Caco-2 (cell line): ENCODE results near the gene PRX. TPM values are rescaled to one million over a fixed set of nuclear protein-coding genes. Genes with fewer than 3 reads are reported as not detected.

Experiments used
- BruUV-seq: library from RNA; stranded (reverse); fragments of 400-500 nt; replicated peaks from 2 replicates; lab custom pipeline; 2021; lab: Mats Ljungman, UMichigan
- CTCF ChIA-PET: fragments of 300-600 bp; sonication (Branson Sonifier 250); formaldehyde crosslinking; loops from one replicate; lab custom pipeline; 2022; ENCODE audit warnings: antibody characterized with exemption; lab: Charles Lee
- POLR2A ChIA-PET: fragments of 300-600 bp; sonication (Branson Sonifier 250); formaldehyde crosslinking; loops from one replicate; lab custom pipeline; 2022; ENCODE audit warnings: antibody characterized with exemption; lab: Charles Lee
- DNase-seq, 2 experiments: peaks; one replicate each; pipeline versions ENCODE4 v3.0.0 to v3.0.0-alpha.2; 2020 to 2022
- H3K27me3 ChIP-seq: replicated peaks from 2 replicates; pipeline ENCODE4 v1.6.0; 2011; ENCODE audit warnings: low read length; ENCODE audit not compliant: control insufficient read depth, insufficient read depth
- H3K36me3 ChIP-seq: 2 replicates; pipeline ENCODE4 v1.5.1; 2011; ENCODE audit warnings: low read length; ENCODE audit not compliant: control insufficient read depth, insufficient read depth
- H3K4me1 ChIP-seq: fragments of 250-450 bp; sonication (Bioruptor Pico); 2 replicates; pipeline ENCODE4 v1.5.1; 2020; ENCODE audit warnings: mild to moderate bottlenecking
- H3K4me3 ChIP-seq: 2 replicates; pipeline ENCODE4 v1.5.1; 2011; ENCODE audit warnings: low read depth, mild to moderate bottlenecking, control low read depth, low read length
- H3K9me3 ChIP-seq: fragments of 250-450 bp; sonication (Bioruptor Pico); 2 replicates; pipeline ENCODE4 v1.5.1; 2020; ENCODE audit warnings: mild to moderate bottlenecking, moderate library complexity
- H3K27ac Mint-ChIP-seq: one replicate; pipeline ENCODE4 v1.8.0; 2022; ENCODE audit warnings: mixed read lengths; ENCODE audit not compliant: unreplicated experiment
- H3K27me3 Mint-ChIP-seq: one replicate; pipeline ENCODE4 v1.8.0; 2022; ENCODE audit warnings: mixed read lengths; ENCODE audit not compliant: insufficient read depth, unreplicated experiment
- H3K36me3 Mint-ChIP-seq: one replicate; pipeline ENCODE4 v1.8.0; 2022; ENCODE audit warnings: mild to moderate bottlenecking, mixed read lengths; ENCODE audit not compliant: insufficient read depth, unreplicated experiment
- H3K4me1 Mint-ChIP-seq: one replicate; pipeline ENCODE4 v1.8.0; 2022; ENCODE audit warnings: low read depth, mixed read lengths; ENCODE audit not compliant: unreplicated experiment
- H3K4me3 Mint-ChIP-seq: one replicate; pipeline ENCODE4 v1.8.0; 2022; ENCODE audit warnings: mild to moderate bottlenecking, moderate library complexity, mixed read lengths; ENCODE audit not compliant: unreplicated experiment
- H3K9me3 Mint-ChIP-seq: one replicate; pipeline ENCODE4 v1.8.0; 2022; ENCODE audit warnings: mixed read lengths; ENCODE audit not compliant: unreplicated experiment
- intact Hi-C: fragments of 100-400 bp; cut with micrococcal nuclease; formaldehyde crosslinking; loops from one replicate; pipeline ENCODE4 v1.10.0; 2022; ENCODE audit not compliant: unreplicated experiment
- total RNA-seq: library from RNA; stranded (reverse); gene quantifications from 2 replicates; pipeline ENCODE4 v1.2.3, GENCODE V29; 2022
- TF ChIP-seq, protein P1 (sequence below), 2 experiments: fragments of 200-600 bp in 1 of 2; IDR thresholded peaks; 1 replicate in 1 of 2; 2 replicates in 1 of 2; pipeline versions ENCODE4 v1.5.1 to v1.8.0; 2011 to 2022; ENCODE audit warnings: antibody characterized with exemption in 1 of 2, control low read depth in 1 of 2, inconsistent platforms in 1 of 2, low read depth in 1 of 2, low read length in 1 of 2, mild to moderate bottlenecking in 1 of 2, moderate library complexity in 1 of 2; ENCODE audit not compliant: insufficient read depth in 1 of 2, severe bottlenecking in 1 of 2, unreplicated experiment in 1 of 2

The PRX gene
- total RNA-seq, 1 experiment from 2014 or later = 2.5 TPM

GRCh38 chr19:40423938-40424337 lies 10.8 kb upstream of the PRX start:
- ChIA-PET POLR2A (interaction anchor here (0.6 to 1.0 kb wide), 2 partner anchors 19 to 185 kb away, joined by 3 to 4 read pairs; no protein-coding TSS in a partner anchor), CTCF (interaction anchor here (1.0 kb wide), 1 partner anchor 19 kb away, joined by 5 read pairs; no protein-coding TSS in a partner anchor)
- Mint-ChIP-seq H3K27me3 (no peaks in the 10 kb centered on the region), H3K27ac (peak overlapping the region; percentile 90), H3K36me3 (peaks cover 25% of the 10 kb centered on the region), H3K9me3 (no peaks in the 10 kb centered on the region), H3K4me1 (peaks cover 8% of the 10 kb centered on the region), H3K4me3 (peak overlapping the region; percentile 93)
- Histone ChIP-seq H3K27me3 (no peaks in the 10 kb centered on the region), H3K36me3 (no peaks in the 10 kb centered on the region; the same call in 1 of the 2 replicates), H3K9me3 (no peaks in the 10 kb centered on the region), H3K4me1 (no peaks in the 10 kb centered on the region), H3K4me3 (0 out of 2 replicates have a peak overlapping the region, but pooled peaks have one; percentile 13)
- no peak for DNase-seq
- TF ChIP-seq, protein P1, sequence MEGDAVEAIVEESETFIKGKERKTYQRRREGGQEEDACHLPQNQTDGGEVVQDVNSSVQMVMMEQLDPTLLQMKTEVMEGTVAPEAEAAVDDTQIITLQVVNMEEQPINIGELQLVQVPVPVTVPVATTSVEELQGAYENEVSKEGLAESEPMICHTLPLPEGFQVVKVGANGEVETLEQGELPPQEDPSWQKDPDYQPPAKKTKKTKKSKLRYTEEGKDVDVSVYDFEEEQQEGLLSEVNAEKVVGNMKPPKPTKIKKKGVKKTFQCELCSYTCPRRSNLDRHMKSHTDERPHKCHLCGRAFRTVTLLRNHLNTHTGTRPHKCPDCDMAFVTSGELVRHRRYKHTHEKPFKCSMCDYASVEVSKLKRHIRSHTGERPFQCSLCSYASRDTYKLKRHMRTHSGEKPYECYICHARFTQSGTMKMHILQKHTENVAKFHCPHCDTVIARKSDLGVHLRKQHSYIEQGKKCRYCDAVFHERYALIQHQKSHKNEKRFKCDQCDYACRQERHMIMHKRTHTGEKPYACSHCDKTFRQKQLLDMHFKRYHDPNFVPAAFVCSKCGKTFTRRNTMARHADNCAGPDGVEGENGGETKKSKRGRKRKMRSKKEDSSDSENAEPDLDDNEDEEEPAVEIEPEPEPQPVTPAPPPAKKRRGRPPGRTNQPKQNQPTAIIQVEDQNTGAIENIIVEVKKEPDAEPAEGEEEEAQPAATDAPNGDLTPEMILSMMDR (IDR thresholded peaks at IDR 0.05; ENCODE audit: insufficient read depth in 1 of 2, low read depth in 1 of 2, low read length in 1 of 2, severe bottlenecking in 1 of 2, unreplicated experiment in 1 of 2) = no peak
- intact Hi-C loops = no loop called here
- BruUV-seq = no TSS peak

DNA sequence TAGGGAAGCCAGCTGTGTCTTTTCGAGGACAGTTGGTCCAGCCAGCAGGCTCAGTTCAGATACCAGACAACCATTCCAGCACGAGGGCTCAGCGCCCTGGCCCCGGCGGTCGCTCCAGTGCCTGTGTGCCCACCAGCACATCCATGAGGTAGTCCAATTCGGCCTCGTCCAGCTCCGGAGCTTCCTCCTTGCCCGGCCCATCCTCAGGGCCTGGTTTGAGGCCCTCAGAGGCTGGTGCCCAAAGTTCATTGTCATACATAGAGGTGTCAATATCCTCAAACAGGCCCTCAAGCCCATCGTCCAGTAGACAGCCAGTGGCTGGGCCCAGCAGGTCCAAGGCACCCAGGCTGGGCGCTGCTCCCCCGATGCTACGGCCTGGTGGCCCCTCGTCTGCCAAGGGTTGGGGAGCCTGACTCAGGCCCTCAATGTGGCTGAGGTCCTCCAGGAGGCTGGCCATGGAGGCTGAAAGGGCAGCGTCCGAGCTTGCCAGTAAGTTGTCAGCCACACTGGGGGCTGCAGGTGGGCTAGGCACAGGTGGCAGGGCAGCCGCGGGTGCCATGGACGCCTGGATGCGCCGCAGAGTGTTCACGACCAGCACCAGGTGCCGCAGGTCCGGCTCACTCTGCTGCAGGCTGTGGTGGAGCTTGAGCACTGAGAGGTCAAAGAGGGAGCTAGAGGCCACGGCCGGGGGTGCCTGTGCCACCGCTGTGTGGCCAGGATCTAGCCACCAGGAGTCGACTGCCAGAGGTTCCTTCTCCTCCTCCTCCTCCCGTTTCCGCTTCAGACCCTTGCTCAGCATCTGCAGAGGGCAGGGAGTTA lies 9.8 kb upstream of the PRX start:
- POLR2A ChIA-PET = interaction anchor here (1.0 kb wide), 1 partner anchor 20 kb away, joined by 4 read pairs; no protein-coding TSS in a partner anchor
- no peaks in the 10 kb centered on the region for H3K4me1 ChIP-seq
- CTCF ChIA-PET = no interaction called here
- Mint-ChIP-seq H3K36me3 (peaks cover 25% of the 10 kb centered on the region), H3K27ac (peak overlapping the region; percentile 92), H3K27me3 (no peaks in the 10 kb centered on the region), H3K4me3 (no peak overlapping the region), H3K4me1 (peaks cover 8% of the 10 kb centered on the region), H3K9me3 (no peaks in the 10 kb centered on the region)
- H3K27me3 ChIP-seq = no peaks in the 10 kb centered on the region
- no peaks in the 10 kb centered on the region for H3K9me3 ChIP-seq
- H3K36me3 ChIP-seq = no peaks in the 10 kb centered on the region; the same call in 1 of the 2 replicates
- H3K4me3 ChIP-seq = no peak overlapping the region
- DNase-seq = no peak
- intact Hi-C loops = no loop called here
- no TSS peak for BruUV-seq
- TF ChIP-seq, protein P1 (IDR thresholded peaks at IDR 0.05; ENCODE audit: insufficient read depth in 1 of 2, low read depth in 1 of 2, low read length in 1 of 2, severe bottlenecking in 1 of 2, unreplicated experiment in 1 of 2) = no peak

GRCh38 chr19:40421993-40422747 lies 9.0 kb upstream of the PRX start:
- DNase-seq = no peak
- intact Hi-C loops = loop anchor here (1.0 to 2.0 kb wide), 3 partner anchors 17 to 73 kb away; partner anchors contain the start of genes C19orf47 and PLD3
- Histone ChIP-seq H3K27me3 (no peaks in the 10 kb centered on the region), H3K9me3 (no peaks in the 10 kb centered on the region), H3K4me1 (0 out of 2 replicates have a peak, but pooled peaks cover under 1% of the 10 kb centered on the region), H3K4me3 (no peak overlapping the region), H3K36me3 (no peaks in the 10 kb centered on the region; the same call in 1 of the 2 replicates)
- ChIA-PET CTCF (interaction anchor here (1.8 to 2.6 kb wide), 3 partner anchors 11 to 182 kb away, joined by 8 to 24 read pairs (median 16); partner anchors contain the start of gene BLVRB), POLR2A (interaction anchor here (1.2 to 1.9 kb wide), 4 partner anchors 21 to 117 kb away, joined by 11 to 45 read pairs (median 14); partner anchors contain the start of gene BLVRB)
- BruUV-seq = no TSS peak
- Mint-ChIP-seq H3K36me3 (peaks cover 25% of the 10 kb centered on the region), H3K4me3 (no peak overlapping the region), H3K9me3 (no peaks in the 10 kb centered on the region), H3K27ac (peak overlapping the region; percentile 92), H3K4me1 (peaks cover 10% of the 10 kb centered on the region), H3K27me3 (no peaks in the 10 kb centered on the region)
- TF ChIP-seq, protein P1 (IDR thresholded peaks at IDR 0.05; ENCODE audit: insufficient read depth in 1 of 2, low read depth in 1 of 2, low read length in 1 of 2, severe bottlenecking in 1 of 2, unreplicated experiment in 1 of 2) = no peak
